ENCODE data around the gene LGMN.

DNA sequence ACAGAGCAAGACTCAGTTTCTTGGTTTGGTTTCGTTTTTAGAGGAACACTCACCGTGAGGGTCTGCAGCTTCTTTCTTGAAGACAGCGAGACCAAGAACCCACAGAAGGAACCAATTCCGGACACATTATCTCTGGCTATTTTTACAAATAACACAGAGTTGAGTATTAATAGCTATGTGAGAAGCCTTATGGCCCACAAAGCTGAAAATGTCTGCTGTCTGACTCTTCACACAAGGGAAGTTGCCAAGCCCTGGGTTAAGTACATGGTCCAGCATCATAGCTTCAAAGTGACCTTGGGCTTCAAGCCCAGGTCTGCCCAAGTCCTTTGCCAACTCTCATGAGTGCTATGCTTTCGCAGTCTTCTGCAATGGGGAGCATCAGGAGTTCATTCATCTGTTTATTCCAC is 2.6 kb upstream of the LGMN start:
- TF ChIP-seq, protein P1, sequence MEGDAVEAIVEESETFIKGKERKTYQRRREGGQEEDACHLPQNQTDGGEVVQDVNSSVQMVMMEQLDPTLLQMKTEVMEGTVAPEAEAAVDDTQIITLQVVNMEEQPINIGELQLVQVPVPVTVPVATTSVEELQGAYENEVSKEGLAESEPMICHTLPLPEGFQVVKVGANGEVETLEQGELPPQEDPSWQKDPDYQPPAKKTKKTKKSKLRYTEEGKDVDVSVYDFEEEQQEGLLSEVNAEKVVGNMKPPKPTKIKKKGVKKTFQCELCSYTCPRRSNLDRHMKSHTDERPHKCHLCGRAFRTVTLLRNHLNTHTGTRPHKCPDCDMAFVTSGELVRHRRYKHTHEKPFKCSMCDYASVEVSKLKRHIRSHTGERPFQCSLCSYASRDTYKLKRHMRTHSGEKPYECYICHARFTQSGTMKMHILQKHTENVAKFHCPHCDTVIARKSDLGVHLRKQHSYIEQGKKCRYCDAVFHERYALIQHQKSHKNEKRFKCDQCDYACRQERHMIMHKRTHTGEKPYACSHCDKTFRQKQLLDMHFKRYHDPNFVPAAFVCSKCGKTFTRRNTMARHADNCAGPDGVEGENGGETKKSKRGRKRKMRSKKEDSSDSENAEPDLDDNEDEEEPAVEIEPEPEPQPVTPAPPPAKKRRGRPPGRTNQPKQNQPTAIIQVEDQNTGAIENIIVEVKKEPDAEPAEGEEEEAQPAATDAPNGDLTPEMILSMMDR (tag by site-specific recombination; IDR thresholded peaks at IDR 0.05), result no peak
- TF ChIP-seq, protein P2, sequence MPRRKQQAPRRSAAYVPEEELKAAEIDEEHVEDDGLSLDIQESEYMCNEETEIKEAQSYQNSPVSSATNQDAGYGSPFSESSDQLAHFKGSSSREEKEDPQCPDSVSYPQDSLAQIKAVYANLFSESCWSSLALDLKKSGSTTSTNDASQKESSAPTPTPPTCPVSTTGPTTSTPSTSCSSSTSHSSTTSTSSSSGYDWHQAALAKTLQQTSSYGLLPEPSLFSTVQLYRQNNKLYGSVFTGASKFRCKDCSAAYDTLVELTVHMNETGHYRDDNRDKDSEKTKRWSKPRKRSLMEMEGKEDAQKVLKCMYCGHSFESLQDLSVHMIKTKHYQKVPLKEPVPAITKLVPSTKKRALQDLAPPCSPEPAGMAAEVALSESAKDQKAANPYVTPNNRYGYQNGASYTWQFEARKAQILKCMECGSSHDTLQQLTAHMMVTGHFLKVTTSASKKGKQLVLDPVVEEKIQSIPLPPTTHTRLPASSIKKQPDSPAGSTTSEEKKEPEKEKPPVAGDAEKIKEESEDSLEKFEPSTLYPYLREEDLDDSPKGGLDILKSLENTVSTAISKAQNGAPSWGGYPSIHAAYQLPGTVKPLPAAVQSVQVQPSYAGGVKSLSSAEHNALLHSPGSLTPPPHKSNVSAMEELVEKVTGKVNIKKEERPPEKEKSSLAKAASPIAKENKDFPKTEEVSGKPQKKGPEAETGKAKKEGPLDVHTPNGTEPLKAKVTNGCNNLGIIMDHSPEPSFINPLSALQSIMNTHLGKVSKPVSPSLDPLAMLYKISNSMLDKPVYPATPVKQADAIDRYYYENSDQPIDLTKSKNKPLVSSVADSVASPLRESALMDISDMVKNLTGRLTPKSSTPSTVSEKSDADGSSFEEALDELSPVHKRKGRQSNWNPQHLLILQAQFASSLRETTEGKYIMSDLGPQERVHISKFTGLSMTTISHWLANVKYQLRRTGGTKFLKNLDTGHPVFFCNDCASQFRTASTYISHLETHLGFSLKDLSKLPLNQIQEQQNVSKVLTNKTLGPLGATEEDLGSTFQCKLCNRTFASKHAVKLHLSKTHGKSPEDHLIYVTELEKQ (tag by site-specific recombination; IDR thresholded peaks at IDR 0.05; ENCODE audit: borderline replicate concordance), result no peak

All from HEK293 (cell line).